CD4-positive, alpha-beta T cell treated with Interleukin-21 for 1 hour (primary cell): ENCODE measurements around the gene KLLN.
"Not testable (repeated sequence)": the region's sequence is repeated elsewhere in the genome, so short reads cannot be mapped to it uniquely, and the experiment has no call there.

Experiments used
- DNase-seq: peaks from one replicate; pipeline ENCODE4 v3.0.0-alpha.2; 2020

The KLLN gene

GRCh38 chr10:87865241-87865881 is 2.0 kb upstream of the KLLN start:
- no peak for DNase-seq

- DNase-seq, result no peak
Measured at GRCh38 chr10:87864496-87865059, 1.2 kb upstream of the KLLN start.

GRCh38 chr10:87863951-87864495 is 690 bp upstream of the KLLN start:
- DNase-seq, result peak; percentile 38

- no peak for DNase-seq
Measured at GRCh38 chr10:87862679-87863052, 667 bp downstream of the KLLN start.

- peak; percentile 96 for DNase-seq
Measured at GRCh38 chr10:87861953-87862678, 1.2 kb downstream of the KLLN start.

GRCh38 chr10:87861566-87861952 is 1.8 kb downstream of the KLLN start:
- DNase-seq, result no peak

GRCh38 chr10:87860816-87861403 is 2.4 kb downstream of the KLLN start:
- no peak for DNase-seq

- DNase-seq, result peak; percentile 76
Measured at GRCh38 chr10:87860156-87860795, 3.1 kb downstream of the KLLN start.

- DNase-seq, result not testable (repeated sequence)
Measured at GRCh38 chr10:87855665-87856064, 7.7 kb downstream of the KLLN start.

GRCh38 chr10:87855247-87855646 is 8.1 kb downstream of the KLLN start:
- DNase-seq, result not testable (repeated sequence)

GRCh38 chr10:87852089-87852488 is 11.2 kb downstream of the KLLN start:
- DNase-seq, result no peak

GRCh38 chr10:87850742-87851205 is 12.6 kb downstream of the KLLN start:
- DNase-seq, result peak; percentile 47

GRCh38 chr10:87849001-87849400 is 14.3 kb downstream of the KLLN start:
- no peak for DNase-seq

- no peak for DNase-seq
Measured at GRCh38 chr10:87847550-87847949, 15.8 kb downstream of the KLLN start.

GRCh38 chr10:87846711-87847110 is 16.6 kb downstream of the KLLN start:
- DNase-seq, result not testable (repeated sequence)

GRCh38 chr10:87846023-87846422 is 17.3 kb downstream of the KLLN start:
- no peak for DNase-seq

- DNase-seq, result no peak
Measured at GRCh38 chr10:87845624-87845998, 17.7 kb downstream of the KLLN start.

GRCh38 chr10:87844837-87845623 is 18.3 kb downstream of the KLLN start:
- DNase-seq, result no peak

GRCh38 chr10:87843714-87844113 is 19.6 kb downstream of the KLLN start:
- no peak for DNase-seq

- no peak for DNase-seq
Measured at GRCh38 chr10:87842776-87843497, 20.4 kb downstream of the KLLN start.

GRCh38 chr10:87842220-87842641 is 21.1 kb downstream of the KLLN start:
- no peak for DNase-seq
